KBM-7 (cell line): ENCODE measurements around the gene RASGRF1.
"Not testable (repeated sequence)": the region's sequence is repeated elsewhere in the genome, so short reads cannot be mapped to it uniquely, and the experiment has no call there.

Experiments
- DNase-seq: peaks from one replicate; pipeline ENCODE4 v3.0.0-alpha.2; 2015
- in situ Hi-C: fragments of 300-500 bp; cut with MboI; formaldehyde crosslinking; loops from 2 replicates; pipeline ENCODE4 v1.14.3; 2020; ENCODE audit warnings: low sequenced_read_pairs, low pct_unique_long_range_greater_than_20kb, mixed read lengths

The RASGRF1 gene

DNA sequence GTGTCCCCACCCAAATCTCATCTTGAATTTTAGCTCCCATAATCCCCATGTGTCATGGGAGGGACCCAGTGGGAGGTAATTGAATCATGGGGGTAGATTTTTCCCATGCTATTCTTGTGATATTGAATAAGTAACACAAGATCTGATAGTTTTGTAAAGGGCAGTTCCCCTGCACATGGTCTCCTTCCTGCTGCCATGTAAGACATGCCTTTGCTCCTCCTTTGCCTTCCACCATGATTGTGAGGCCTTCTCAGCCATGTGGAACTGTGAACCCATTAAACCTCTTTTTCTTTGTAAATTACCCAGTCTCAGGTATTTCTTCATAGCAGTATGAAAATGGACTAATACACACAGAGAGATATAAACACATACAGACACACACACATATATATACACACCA is 66.1 kb downstream of the RASGRF1 start:
- in situ Hi-C loops = loop anchor here (10.0 kb wide), 2 partner anchors 120 to 160 kb away; no protein-coding TSS in a partner anchor
- DNase-seq = not testable (repeated sequence)

DNA sequence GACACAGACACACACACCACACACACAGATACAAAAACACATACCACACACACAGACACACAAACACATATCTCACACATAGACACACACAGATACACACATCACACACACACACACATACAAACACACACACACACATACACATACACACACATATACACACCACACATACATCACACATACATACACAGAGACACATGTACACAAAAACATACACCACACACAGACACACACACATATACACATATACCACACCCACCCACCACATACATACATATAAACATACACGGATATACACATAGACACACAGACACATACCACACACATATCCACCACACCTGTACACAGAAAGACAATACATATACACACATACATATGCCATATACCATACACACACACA is 66.7 kb downstream of the RASGRF1 start:
- in situ Hi-C loops = loop anchor here (10.0 kb wide), 2 partner anchors 119 to 161 kb away; no protein-coding TSS in a partner anchor
- DNase-seq = no peak

DNA sequence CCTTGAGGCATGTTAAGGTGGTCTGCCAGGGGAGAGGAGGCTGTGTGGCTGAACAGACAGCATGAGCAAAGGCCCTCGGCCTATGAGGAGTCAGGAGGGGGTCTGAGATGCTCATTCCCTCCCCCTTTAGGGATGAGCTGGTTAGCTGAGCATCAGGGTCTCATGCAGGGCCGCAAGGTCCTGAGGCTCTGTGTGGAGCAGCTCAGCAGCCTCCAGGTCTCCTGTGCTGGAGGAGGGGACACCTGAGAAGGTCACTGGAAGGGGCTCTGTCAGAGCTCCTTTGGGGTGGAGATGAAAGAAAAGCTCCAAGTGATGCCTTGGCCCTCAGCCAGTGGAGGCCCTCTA is 67.1 kb downstream of the RASGRF1 start:
- in situ Hi-C loops = loop anchor here (10.0 kb wide), 2 partner anchors 119 to 161 kb away; no protein-coding TSS in a partner anchor

DNA sequence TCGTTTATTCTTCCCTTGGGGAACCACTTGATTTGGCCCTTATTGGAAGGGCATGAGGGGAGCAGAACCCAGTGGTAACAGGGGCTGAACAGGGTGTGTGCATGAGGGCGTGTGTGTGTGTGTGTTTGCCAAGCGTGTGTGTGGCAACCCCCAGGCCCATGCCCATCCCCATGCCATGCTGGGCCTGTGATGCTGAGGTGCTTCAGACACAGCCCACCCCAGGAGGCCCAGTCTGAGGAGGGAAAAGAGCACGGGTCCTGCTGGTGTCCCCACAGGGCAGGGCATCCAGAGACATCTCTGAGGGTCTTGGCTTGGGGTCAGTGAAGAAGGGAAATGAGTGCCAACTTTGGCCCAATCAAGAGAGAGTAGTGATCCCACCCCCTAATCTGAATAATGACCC is 71.6 kb downstream of the RASGRF1 start:
- no peak for DNase-seq
- in situ Hi-C loops = no loop called here

More for the DNA sequence above, 67.1 kb downstream of the RASGRF1 start:
- no peak for DNase-seq

DNA sequence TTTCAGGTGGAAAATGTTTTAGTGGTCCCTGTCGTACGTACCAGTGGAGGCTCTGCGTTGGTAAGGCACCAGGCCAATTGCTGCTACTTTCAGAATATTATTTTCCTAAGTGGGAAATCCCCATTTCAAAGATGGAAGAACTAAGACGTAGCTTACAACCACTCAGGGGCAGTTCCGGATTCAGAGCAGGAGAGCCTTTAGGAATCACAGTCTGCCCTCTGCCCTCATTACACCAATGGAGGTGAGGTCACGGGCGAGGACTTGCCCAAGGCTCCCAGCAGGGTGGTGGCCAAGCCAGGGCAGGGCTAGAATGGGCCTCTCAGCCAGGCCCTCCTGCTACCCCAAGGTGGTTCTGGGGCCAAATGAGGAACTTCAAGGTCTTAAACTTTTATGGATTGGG is 72.6 kb downstream of the RASGRF1 start:
- no peak for DNase-seq
- in situ Hi-C loops = no loop called here

DNA sequence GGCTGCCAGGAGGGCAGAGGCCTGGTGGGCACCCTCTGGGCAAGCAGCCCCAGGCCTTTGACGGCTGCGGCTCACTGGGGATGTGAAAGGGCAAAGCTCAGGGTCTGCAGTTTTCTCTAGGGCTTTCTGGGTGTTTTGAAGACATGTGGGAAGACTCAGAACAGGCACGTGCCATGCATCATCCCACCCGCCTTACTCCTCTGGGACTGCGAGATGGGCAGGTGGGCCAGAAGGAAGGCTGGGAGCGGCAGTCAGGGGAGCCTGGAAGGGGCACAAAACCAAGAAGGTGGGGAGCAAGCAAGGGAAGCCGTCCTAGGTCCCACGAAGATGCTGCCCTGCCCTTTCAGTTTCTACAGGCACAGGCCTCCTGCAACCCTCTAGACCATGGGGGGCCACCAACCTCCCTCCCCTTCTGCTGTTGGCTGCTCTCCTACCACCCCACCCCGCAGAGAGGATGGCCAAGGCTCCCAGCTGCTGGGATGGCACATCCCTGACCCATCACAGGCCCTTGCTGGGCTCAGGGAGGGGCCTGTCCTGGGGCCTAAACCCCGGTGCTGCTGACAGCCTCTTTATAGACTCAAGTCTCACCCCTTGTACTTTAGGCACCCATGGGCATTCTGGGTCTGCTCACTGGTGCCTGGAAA is 73.9 kb downstream of the RASGRF1 start:
- no peak for DNase-seq
- in situ Hi-C loops = no loop called here

DNA sequence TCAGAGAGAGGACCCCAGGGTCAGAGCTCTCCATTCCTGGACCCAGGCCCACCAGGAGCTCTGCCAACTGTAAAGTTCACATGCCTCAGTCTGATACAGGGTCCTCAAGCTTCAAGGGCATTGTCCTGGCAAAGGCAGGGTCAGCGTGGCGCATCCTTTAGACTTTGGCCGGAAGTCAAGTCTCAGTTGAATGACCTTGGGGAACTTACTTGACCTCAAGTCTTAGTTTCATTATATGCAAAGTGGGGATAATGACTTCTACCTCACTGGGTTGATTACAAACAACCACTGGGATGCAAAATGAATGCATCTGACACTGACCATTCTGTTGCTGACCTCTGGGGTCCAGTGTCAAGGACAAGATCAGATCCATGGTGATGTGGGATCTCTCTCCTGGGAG is 75.2 kb downstream of the RASGRF1 start:
- DNase-seq = no peak
- in situ Hi-C loops = no loop called here

DNA sequence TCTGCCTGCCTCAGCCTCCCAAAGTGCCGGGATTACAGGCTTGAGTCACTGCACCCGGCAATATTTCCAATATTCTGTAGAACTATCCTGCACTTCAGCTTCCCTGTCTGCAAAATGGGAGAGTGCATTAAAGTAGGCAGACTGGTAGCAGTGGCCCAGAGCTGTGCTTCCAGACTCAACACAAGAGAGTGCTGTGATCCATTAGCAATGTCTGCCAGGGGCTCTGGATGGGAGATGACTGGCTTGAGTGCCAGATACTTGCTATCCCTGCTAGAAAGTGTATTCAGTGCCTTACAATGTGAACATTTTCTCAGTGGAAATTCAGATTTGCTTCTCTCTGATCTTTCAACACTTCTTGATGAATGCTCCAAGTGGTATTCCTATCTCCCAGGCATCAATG is 80.3 kb downstream of the RASGRF1 start:
- in situ Hi-C loops = no loop called here
- no peak for DNase-seq

DNA sequence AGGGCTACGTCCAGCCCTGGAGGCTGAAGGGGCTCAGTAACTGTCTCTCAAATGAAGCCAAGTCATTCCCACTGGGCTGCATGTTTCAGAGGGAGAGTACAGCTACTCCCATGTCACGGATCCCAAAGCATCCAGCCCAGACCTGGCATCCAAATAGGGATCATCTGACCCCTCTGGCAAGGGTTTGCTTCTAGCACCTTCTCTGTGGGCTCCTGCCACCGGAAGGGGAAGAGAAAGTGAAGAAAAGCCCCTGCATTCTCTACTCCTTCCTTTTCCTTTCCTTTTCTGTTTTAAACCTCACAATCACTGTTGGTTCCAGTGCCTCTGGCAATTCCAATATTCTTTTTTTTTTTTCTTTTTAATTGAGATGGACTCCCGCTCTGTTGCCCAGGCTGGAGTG is 81.2 kb downstream of the RASGRF1 start:
- no peak for DNase-seq
- in situ Hi-C loops = no loop called here

DNA sequence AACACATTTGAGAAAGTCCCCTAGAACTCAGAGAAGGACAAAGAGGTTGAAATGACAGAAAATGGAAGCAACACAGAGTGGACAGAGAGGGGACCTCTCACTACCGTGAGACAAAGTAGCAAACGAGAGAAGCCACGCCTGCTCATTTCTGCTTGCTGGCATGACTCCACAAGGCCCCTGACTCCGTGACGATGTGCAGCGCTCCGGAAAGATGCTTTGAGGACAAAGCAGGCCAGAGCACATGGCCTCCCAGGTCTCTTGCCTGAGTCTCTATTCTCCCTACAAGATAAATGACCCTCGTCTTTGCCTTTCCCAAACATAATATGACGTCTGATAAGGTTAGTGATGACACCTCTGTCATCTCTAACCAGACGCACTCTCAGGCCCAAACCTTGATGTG is 81.9 kb downstream of the RASGRF1 start:
- DNase-seq = no peak
- in situ Hi-C loops = no loop called here

DNA sequence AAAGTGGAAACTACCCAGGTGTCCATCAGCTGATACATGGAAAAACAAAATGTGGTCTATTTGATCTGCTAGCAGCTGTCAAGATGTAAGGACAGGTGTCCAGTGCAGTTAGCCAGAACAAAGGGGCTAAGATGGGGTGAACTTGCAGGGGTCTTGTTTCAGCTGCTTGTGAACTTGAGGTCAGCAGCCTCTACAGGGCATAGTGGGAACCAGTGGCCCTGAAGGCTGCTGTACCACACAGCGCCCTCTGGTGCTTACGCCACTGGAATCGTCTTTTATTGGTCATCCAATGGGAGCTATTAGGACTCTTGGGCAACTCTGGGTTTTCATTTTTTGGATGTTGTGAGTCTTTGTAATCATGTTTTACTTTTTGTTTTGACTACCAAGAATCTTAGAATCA is 83.5 kb downstream of the RASGRF1 start:
- in situ Hi-C loops = no loop called here
- peak; percentile 85 for DNase-seq

DNA sequence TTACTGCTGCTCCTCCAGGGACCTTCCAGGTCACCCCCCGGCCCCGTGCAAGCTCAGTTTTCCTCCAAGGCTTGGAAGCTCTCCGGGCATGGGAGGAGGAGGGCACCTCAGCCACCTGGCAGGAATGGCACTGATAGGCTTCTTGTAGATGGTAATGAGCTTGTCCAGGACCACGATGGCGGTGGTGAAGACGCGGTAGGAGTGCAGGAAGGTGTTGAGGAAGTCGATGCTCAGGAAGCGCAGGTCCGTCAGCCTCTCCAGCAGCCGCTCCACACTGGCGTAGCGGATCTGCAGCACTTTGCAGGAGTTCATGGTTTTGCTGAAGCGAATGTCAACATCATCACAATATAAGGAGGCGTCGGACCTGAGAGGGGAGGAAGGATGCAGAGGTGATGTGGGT is 84.5 kb downstream of the RASGRF1 start:
- in situ Hi-C loops = no loop called here
- DNase-seq = no peak

DNA sequence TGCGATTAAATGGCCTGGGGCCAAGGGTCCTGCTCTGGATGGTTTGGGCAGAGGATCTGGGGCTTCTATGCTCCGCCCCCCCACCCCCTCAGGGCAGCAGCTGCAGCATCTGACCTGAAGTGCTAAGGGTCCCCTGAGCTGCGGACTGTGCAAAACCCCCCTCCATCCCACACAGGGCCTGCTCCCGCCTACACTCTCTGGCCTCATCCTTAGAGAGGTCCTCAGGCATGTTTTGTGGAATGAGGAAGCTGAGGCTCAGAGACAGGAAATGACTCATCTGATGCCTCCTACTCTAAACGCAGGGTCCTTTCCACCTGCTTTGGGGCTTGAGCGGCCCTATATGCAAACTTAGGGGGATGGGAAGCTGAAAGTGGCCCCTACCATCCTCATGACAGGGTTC is 86.2 kb downstream of the RASGRF1 start:
- DNase-seq = peak; percentile 98

DNA sequence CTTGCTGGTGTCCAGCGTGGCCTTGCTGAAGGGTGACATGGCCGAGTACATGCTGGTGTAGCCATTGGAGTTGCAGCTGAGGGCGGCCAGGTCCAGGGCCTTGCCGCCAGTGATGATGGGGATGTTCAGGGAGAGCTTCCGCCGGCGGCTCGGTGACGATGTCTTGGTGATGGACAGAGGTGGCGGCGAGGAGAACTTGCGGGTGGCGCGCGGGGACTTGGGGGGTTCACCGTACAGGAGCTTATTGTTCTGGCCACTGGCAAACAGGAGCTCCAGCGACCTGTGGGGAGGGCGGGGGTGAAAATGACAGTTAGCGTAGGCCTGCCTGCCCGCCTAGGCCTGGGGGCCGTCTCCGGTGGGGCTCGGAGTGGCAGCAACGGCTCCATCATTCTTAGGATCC is 86.7 kb downstream of the RASGRF1 start:
- DNase-seq = no peak
- in situ Hi-C loops = no loop called here

More for the DNA sequence above, 86.2 kb downstream of the RASGRF1 start:
- in situ Hi-C loops = no loop called here

DNA sequence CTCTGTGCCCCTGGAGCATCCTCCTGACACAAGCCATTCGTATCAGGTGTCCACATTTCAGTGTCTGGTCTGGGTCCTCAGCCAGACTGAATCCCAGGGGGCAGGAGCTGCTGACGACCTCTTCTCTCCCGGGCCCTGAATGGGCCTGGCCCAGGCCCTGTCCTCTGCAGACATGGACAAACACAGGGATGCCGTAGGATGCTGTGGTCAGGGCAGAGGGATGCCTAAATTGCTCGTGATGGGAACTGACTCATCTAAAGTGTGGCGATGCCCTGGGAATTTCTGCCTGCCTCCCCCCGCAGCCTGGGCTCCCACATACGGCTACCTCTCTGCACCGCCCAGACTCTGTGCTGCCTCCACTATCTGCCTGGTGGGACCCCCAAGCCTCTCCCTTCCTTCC is 87.3 kb downstream of the RASGRF1 start:
- in situ Hi-C loops = no loop called here
- DNase-seq = no peak

DNA sequence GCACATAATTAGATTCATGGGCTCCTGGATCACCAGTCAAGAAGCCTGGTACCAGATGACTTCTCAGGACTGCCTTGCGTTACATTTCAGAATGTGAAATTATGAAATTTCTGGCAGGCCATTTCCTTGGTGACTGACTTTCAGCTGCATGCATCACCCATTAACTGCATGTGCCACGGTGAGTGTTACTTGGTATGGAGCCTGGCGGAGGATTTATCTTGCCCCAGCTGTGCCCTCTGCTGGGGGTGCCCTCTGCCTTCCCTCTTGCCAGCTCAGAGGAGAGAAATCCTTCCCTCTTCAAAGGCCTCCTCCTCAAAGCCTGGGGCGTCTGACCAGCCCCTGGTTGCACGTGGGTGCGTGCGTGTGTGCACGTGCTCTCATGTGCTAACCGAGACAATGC is 88.0 kb downstream of the RASGRF1 start:
- no peak for DNase-seq
- in situ Hi-C loops = no loop called here

DNA sequence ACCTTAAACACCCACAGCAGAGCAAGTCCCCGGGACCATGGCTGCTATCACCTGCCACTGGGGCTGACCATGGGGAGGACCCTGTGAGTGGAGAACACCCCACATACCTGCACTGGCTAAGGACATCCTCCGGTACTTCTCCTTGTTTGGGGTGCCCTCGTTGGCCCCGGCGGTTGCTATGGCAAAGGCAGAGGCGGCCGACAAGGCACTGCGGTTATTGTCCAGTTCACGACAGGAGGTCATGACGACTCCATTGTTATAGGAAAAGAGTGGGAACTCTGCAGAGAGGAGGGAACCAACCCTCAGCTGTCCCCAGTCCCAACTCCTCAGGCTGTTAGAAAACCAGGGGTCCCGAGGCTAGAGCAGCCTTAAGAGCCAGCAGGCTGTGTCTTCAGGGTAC is 90.9 kb downstream of the RASGRF1 start:
- in situ Hi-C loops = no loop called here
- no peak for DNase-seq

DNA sequence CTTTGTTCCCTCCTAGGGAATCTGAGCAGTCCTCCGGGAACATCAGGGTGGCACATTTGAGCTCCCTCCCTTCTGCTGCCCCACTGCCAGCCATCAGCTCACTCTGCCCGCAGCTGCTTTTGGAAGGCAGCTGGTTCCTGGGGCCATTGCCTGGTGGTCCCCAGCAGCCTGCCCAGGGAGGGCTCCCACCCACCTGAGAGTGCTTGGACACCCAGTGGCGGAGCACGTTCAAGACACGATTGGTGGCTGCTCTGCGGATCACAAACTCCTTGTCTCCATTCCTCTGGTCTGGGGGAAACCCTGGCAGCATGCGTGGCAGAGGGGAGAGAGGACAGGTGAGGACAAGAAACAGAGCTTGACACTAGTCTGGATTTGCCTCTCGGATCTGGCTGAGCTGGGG is 92.1 kb downstream of the RASGRF1 start:
- no peak for DNase-seq
- in situ Hi-C loops = no loop called here

DNA sequence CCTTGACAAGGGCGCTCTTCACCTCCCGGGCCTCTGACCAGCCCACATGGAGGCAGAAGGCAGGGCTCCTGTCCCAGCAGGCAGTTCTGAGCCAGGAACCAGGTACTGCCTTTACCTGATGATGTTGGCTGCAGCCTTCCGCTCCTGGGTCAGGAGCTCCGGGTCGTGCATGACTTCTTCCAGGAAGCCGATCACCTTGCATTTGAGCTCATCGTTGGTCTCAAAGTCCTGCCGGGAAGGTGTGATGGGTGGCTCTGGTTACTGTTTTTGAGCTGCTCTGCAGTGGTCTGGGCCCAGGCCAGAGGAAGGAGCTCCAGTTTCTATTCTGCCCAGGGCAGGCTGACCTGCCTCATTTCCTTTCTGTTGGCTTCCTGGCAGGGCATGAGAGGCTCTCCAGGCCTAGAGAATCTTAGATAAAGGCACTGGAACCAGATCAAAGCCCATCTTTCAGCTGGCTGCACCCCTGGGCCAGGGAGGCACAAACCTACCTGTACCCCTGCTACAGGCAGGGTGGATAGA is 92.5 kb downstream of the RASGRF1 start:
- no peak for DNase-seq
- in situ Hi-C loops = no loop called here

DNA sequence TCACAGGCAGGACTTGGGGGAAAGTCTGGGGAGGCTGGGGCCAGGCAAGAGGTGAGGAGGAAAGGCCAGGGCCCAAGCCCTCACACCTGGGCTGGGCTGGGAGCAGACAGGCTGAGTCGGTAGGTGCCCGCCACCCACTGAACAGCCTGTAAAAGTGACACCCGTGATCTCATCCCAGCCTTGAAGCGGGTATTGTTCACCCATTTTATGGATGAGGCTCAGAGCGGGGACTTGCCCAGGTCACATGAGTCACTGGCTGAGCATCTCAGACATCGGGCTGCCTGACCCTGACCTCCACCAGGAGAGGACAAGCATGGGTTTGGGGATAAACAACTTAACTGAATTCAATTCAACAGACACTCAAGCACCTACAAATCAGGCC is 93.7 kb downstream of the RASGRF1 start:
- no peak for DNase-seq

More for the DNA sequence above, 93.7 kb downstream of the RASGRF1 start:
- in situ Hi-C loops = no loop called here
